ENCODE results near the gene SUCLA2. TPM values are rescaled to one million over a fixed set of nuclear protein-coding genes. Genes with fewer than 3 reads are reported as not detected.

Gene SUCLA2
- total and polyA plus RNA-seq, 7 experiments from 2014 or later, result 20.0 to 36.6 (median 26.4) TPM

DNA sequence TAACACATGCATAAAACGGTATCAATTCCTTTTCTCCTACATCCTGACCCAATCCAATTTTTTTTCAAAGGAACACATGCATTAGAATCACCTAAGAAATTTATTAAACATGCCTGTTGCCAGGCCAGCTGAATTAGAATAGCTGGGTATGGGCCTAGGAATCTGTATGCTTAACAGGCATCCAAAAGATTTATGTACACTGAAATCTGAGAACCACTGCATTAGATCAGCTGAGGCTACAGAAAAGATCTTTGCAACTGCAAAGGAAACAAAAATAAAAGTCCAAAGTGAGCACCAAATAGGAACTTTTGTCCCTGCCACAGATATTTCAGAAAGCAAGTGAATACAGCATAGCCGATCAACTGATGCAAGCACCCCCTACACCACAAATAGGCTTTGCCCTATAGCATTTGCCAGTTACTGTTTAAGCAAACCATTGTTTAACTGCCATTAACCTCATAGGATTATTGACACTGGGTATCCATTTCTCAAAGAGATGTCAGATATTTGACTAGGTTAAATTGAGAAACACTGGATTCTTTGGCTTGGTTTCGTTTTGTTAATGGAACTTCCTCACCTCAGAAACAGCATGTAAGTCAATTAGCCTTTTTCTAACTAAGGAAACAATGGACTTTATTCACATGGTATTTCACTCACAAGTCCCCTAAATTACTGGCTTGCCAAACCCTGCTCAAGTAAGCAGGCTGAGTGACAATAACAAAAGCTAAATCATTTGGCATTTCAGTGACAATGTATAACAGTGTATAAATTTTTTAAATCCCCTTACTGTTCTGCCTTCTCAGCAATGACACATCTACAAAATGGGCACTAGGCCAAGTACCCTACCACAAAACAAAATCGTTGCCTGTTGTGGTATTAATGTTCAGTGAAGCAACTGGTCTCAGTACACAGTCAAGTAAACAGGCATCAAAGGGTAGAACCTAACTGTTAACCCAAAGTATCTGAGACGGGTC is 67.8 kb downstream of the SUCLA2 start:
- no peak for DNase-seq
- Histone ChIP-seq H3K36me3 (ENCODE audit: control insufficient read depth in 2 of 3, insufficient read depth in 3 of 3, low read length in 3 of 3) (no peaks in the 10 kb centered on the region), H3K27me3 (ENCODE audit: control insufficient read depth in 2 of 2, insufficient read depth in 2 of 2, low read length in 2 of 2) (no peaks in the 10 kb centered on the region), H3K27ac (ENCODE audit: low read depth, low read length) (no peak overlapping the region), H3K4me3 (ENCODE audit: low read length) (no peak overlapping the region), H3K9me3 (ENCODE audit: control insufficient read depth in 2 of 3, low read length in 3 of 3) (no peaks in the 10 kb centered on the region), H3K4me1 (ENCODE audit: control insufficient read depth in 2 of 2, insufficient read depth in 2 of 2, low read length in 2 of 2) (no peaks in the 10 kb centered on the region)
- peak; percentile 12 for ATAC-seq
- Mint-ChIP-seq H3K36me3 (peaks cover 4 to 29% (median 19%) of the 10 kb centered on the region in 5 donors), H3K4me1 (peaks cover 0 to 4% (median 0%) of the 10 kb centered on the region in 7 donors), H3K9me3 (peaks cover 0 to 13% (median 2%) of the 10 kb centered on the region in 11 donors), H3K4me3 (no peak overlapping the region), H3K27ac (peak overlapping the region in 1 of 9 donors; percentile 21), H3K27me3 (no peaks in the 10 kb centered on the region)
- intact Hi-C loops (cut with micrococcal nuclease), result no loop called here
- CTCF ChIA-PET, result no interaction called here
- POLR2A ChIA-PET, result no interaction called here

DNA sequence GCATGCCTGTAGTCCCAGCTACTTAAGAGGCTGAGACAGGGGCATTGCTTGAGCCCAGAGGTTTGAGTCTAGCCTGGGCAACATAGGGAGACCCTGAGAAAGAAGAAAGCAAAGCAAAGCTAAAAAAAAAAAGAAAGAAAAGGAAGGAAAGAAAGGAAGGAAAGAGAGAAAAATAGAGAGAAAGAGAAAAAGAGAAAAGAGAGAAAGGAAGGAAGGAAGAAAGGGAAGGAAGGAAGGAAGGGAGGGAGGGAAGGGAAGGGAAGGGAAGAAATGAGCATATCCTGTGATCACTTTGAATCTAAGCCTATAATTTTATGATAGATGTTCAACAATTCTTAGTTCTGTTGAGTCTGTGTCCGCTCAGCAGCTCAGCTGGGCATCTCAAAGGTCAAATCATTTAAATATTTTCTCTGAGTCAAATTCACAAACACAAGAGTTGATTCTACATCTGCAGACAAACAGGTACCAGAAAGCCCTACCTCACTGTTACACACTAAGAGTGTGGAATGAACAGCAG is 70.4 kb downstream of the SUCLA2 start:
- Histone ChIP-seq H3K4me1 (ENCODE audit: control insufficient read depth in 2 of 2, insufficient read depth in 2 of 2, low read length in 2 of 2) (no peaks in the 10 kb centered on the region), H3K27me3 (ENCODE audit: control insufficient read depth in 2 of 2, insufficient read depth in 2 of 2, low read length in 2 of 2) (no peaks in the 10 kb centered on the region), H3K9me3 (ENCODE audit: control insufficient read depth in 2 of 3, low read length in 3 of 3) (no peaks in the 10 kb centered on the region), H3K4me3 (ENCODE audit: low read length) (no peak overlapping the region), H3K36me3 (ENCODE audit: control insufficient read depth in 2 of 3, insufficient read depth in 3 of 3, low read length in 3 of 3) (no peaks in the 10 kb centered on the region), H3K27ac (ENCODE audit: low read depth, low read length) (no peak overlapping the region)
- H3K4me1 Mint-ChIP-seq, result peaks cover 0 to 4% (median 0%) of the 10 kb centered on the region in 7 donors
- H3K36me3 Mint-ChIP-seq, result peaks cover 0 to 7% (median 0%) of the 10 kb centered on the region in 5 donors
- ATAC-seq, result no peak
- no peak for DNase-seq
- POLR2A ChIA-PET, result no interaction called here
- H3K9me3 Mint-ChIP-seq, result no peaks in the 10 kb centered on the region
- CTCF ChIA-PET, result no interaction called here
- H3K27ac Mint-ChIP-seq, result peak overlapping the region in 3 of 9 donors; percentile 1 to 23 (median 2)
- H3K27me3 Mint-ChIP-seq, result no peaks in the 10 kb centered on the region
- H3K4me3 Mint-ChIP-seq, result no peak overlapping the region
- intact Hi-C loops (cut with micrococcal nuclease), result no loop called here

DNA sequence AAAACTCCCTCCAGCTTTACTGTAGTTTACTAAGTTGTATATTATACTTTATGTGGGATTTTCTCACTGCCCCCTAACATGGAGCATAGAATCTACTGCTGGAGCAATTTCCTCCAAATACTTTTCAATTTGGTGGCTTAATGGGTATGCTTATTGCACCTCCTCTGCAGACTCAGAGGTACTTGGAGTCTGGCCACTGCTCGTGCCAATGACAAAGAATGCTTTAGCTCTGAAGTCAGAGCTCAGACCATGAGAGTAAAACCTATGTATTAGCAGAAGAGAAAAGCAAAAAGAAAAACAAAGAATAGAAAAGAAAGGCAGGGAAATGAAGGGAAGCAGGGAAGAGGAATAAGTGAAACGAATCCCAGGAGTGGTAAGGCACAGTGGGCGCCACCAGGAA is 71.9 kb downstream of the SUCLA2 start:
- peaks cover 0 to 4% (median 0%) of the 10 kb centered on the region in 7 donors for H3K4me1 Mint-ChIP-seq
- Histone ChIP-seq H3K27me3 (ENCODE audit: control insufficient read depth in 2 of 2, insufficient read depth in 2 of 2, low read length in 2 of 2) (no peaks in the 10 kb centered on the region), H3K27ac (ENCODE audit: low read depth, low read length) (no peak overlapping the region), H3K4me1 (ENCODE audit: control insufficient read depth in 2 of 2, insufficient read depth in 2 of 2, low read length in 2 of 2) (no peaks in the 10 kb centered on the region), H3K4me3 (ENCODE audit: low read length) (no peak overlapping the region), H3K9me3 (ENCODE audit: control insufficient read depth in 2 of 3, low read length in 3 of 3) (no peaks in the 10 kb centered on the region), H3K36me3 (ENCODE audit: control insufficient read depth in 2 of 3, insufficient read depth in 3 of 3, low read length in 3 of 3) (no peaks in the 10 kb centered on the region)
- intact Hi-C loops (cut with micrococcal nuclease), result no loop called here
- no peaks in the 10 kb centered on the region for H3K27me3 Mint-ChIP-seq
- H3K9me3 Mint-ChIP-seq, result peaks cover 0 to under 1% (median 0%) of the 10 kb centered on the region in 11 donors
- peaks cover 0 to 4% (median 0%) of the 10 kb centered on the region in 5 donors for H3K36me3 Mint-ChIP-seq
- no peak overlapping the region for H3K4me3 Mint-ChIP-seq
- H3K27ac Mint-ChIP-seq, result peak overlapping the region in 2 of 9 donors; percentile 13 to 47
- ATAC-seq (no peak), DNase-seq (no peak)
- ChIA-PET POLR2A (no interaction called here), CTCF (interaction anchor here (0.6 kb wide), 1 partner anchor 127 kb away, joined by 3 read pairs; no protein-coding TSS in a partner anchor)

DNA sequence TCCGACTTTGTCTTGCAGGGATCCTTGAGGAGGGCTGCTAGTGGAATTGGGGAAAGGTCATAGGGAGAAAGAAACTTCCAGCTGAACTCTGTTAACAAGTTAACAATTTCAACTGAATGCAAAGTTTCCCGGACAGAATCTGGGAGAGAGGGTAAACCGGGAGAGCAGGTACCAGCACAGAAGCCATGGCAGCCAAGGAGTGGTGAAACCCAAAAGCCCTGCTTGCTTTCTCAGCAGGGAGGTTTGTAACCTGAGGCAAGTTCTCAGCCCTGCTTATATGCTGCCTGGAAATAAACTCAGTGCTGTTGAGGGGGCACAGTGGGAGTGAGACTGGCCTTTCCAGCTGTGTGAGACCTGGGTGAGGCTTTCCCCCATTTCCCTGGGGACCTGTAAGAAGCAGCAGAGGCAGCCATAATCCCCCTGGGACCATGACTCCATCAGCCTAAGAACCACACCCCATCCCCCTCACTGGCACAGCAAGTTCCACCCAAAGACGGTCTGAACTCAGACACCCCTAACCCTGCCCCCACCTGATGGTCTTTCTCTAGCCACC is 84.0 kb downstream of the SUCLA2 start:
- no peak overlapping the region for H3K4me3 ChIP-seq (ENCODE audit: low read length)

DNA sequence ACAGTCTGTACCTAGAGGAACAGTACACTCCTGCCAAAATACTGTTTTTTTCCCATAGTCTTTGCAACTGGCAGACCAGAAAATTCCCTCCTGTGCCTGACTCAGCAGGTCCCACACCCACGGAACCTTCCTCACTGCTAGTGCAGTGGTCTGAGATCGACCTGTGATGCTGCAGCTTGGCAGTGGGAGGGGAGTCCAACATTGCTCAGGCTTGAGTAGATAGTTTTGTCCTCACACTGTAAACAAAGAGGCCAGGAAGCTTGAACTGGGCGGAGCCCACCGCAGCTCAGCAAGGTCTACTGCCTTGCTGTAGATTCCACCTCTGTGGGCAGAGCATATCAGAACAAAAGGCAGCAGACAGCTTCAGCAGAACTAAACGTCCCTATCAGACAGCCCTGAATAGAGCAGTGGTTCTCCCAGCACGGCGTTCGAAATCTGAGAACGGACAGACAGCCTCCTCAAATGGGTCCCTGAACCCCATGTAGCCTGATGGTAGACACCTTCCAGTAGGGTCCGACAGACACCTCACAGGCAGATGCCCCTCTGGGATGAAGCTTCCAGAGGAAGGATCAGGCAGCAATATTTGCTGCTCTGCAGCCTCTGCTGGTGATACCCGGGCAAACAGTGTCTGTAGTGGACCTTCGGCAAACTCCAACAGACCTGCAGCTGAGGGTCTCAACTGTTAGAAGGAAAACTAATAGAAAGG is 92.7 kb downstream of the SUCLA2 start:
- peaks cover 6 to 24% (median 13%) of the 10 kb centered on the region in 11 donors for H3K9me3 Mint-ChIP-seq
- H3K4me3 Mint-ChIP-seq, result no peak overlapping the region
- Histone ChIP-seq H3K4me1 (ENCODE audit: control insufficient read depth in 2 of 2, insufficient read depth in 2 of 2, low read length in 2 of 2) (no peaks in the 10 kb centered on the region), H3K27ac (ENCODE audit: low read depth, low read length) (no peak overlapping the region), H3K4me3 (ENCODE audit: low read length) (no peak overlapping the region), H3K36me3 (ENCODE audit: control insufficient read depth in 2 of 3, insufficient read depth in 3 of 3, low read length in 3 of 3) (no peaks in the 10 kb centered on the region), H3K9me3 (ENCODE audit: control insufficient read depth in 2 of 3, low read length in 3 of 3) (no peaks in the 10 kb centered on the region), H3K27me3 (ENCODE audit: control insufficient read depth in 2 of 2, insufficient read depth in 2 of 2, low read length in 2 of 2) (no peaks in the 10 kb centered on the region)
- intact Hi-C loops (cut with micrococcal nuclease), result no loop called here
- no peak overlapping the region for H3K27ac Mint-ChIP-seq
- H3K4me1 Mint-ChIP-seq, result peaks cover 0 to 6% (median 0%) of the 10 kb centered on the region in 7 donors
- CTCF ChIA-PET, result no interaction called here
- peaks cover 8 to 70% (median 52%) of the 10 kb centered on the region in 5 donors for H3K36me3 Mint-ChIP-seq
- ATAC-seq, result no peak
- POLR2A ChIA-PET, result no interaction called here
- peaks cover 0 to 5% (median 0%) of the 10 kb centered on the region in 5 donors for H3K27me3 Mint-ChIP-seq
- DNase-seq, result no peak

More for the DNA sequence above, 84.0 kb downstream of the SUCLA2 start:
- Histone ChIP-seq H3K27ac (ENCODE audit: low read depth, low read length) (no peak overlapping the region), H3K4me1 (ENCODE audit: control insufficient read depth in 2 of 2, insufficient read depth in 2 of 2, low read length in 2 of 2) (no peaks in the 10 kb centered on the region), H3K36me3 (ENCODE audit: control insufficient read depth in 2 of 3, insufficient read depth in 3 of 3, low read length in 3 of 3) (no peaks in the 10 kb centered on the region), H3K27me3 (ENCODE audit: control insufficient read depth in 2 of 2, insufficient read depth in 2 of 2, low read length in 2 of 2) (no peaks in the 10 kb centered on the region), H3K9me3 (ENCODE audit: control insufficient read depth in 2 of 3, low read length in 3 of 3) (no peaks in the 10 kb centered on the region)
- Mint-ChIP-seq H3K27ac (no peak overlapping the region), H3K27me3 (no peaks in the 10 kb centered on the region), H3K36me3 (peaks cover 2 to 64% (median 49%) of the 10 kb centered on the region in 5 donors), H3K9me3 (peaks cover 8 to 46% (median 22%) of the 10 kb centered on the region in 11 donors), H3K4me1 (peaks cover 0 to 9% (median 0%) of the 10 kb centered on the region in 7 donors), H3K4me3 (no peak overlapping the region)
- intact Hi-C loops (cut with micrococcal nuclease), result no loop called here
- CTCF ChIA-PET, result no interaction called here
- no peak for ATAC-seq
- POLR2A ChIA-PET, result no interaction called here
- no peak for DNase-seq

DNA sequence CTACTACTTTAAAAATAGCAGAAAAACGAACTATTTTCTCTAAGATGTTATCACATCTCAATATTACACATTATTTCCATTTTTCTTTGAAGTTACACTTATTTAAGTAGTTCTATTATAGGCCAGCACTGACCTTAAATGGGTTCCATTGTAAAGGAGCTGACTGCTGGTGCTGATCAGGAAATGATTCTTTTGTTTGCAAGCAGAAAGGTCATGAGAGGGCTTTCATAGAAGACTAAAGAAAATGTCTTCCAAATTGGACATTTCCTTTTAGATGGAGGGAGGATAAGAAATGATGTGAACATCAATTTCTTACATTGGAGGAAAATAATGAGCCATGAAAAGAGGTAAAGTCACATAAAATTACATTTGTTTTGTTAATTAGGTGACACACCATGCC is 96.2 kb downstream of the SUCLA2 start:
- no peaks in the 10 kb centered on the region for H3K27me3 ChIP-seq (ENCODE audit: control insufficient read depth in 2 of 2, insufficient read depth in 2 of 2, low read length in 2 of 2)
- Mint-ChIP-seq H3K36me3 (peaks cover under 1 to 58% (median 47%) of the 10 kb centered on the region in 5 donors), H3K4me1 (peaks cover 0 to 6% (median 0%) of the 10 kb centered on the region in 7 donors), H3K27ac (no peak overlapping the region), H3K9me3 (peaks cover 0 to 7% (median 4%) of the 10 kb centered on the region in 11 donors), H3K4me3 (no peak overlapping the region), H3K27me3 (no peaks in the 10 kb centered on the region)
- ChIA-PET POLR2A (no interaction called here), CTCF (no interaction called here)
- H3K4me3 ChIP-seq (ENCODE audit: low read length), result no peak overlapping the region
- H3K27ac ChIP-seq (ENCODE audit: low read depth, low read length), result no peak overlapping the region
- no peak for ATAC-seq
- no peaks in the 10 kb centered on the region for H3K36me3 ChIP-seq (ENCODE audit: control insufficient read depth in 2 of 3, insufficient read depth in 3 of 3, low read length in 3 of 3)
- H3K4me1 ChIP-seq (ENCODE audit: control insufficient read depth in 2 of 2, insufficient read depth in 2 of 2, low read length in 2 of 2), result no peaks in the 10 kb centered on the region
- intact Hi-C loops (cut with micrococcal nuclease), result no loop called here
- H3K9me3 ChIP-seq (ENCODE audit: control insufficient read depth in 2 of 3, low read length in 3 of 3), result no peaks in the 10 kb centered on the region
- DNase-seq, result no peak

Data from naive thymus-derived CD4-positive, alpha-beta T cell (primary cell).